ENCODE results near the gene SETD7.

- TF ChIP-seq POLR2A (IDR thresholded peaks at IDR 0.05) (no peak), CTCF (IDR thresholded peaks at IDR 0.05) (no peak)
These were observed 54.5 kb downstream of the SETD7 start for GRCh38 chr4:139501527-139501926.
